HCT116 (cell line): ENCODE results near the gene NDUFA1. TPM values are rescaled to one million over a fixed set of nuclear protein-coding genes. Genes with fewer than 3 reads are reported as not detected.

Source experiments
- ATAC-seq: fragments of 200-7000 bp; cut with Tn5 transposase; 2 replicates; pipeline ENCODE4 v1.9.1; 2020; ENCODE audit warnings: mild to moderate bottlenecking, moderate library complexity
- BruUV-seq: library from RNA; stranded (reverse); fragments of 400-500 nt; replicated peaks from 2 replicates; lab custom pipeline; 2021; lab: Mats Ljungman, UMichigan
- CTCF ChIA-PET: fragments of 300-600 bp; sonication (Branson Sonifier 250); formaldehyde crosslinking; loops from one replicate; lab custom pipeline; 2021; ENCODE audit warnings: antibody characterized with exemption; lab: Charles Lee
- POLR2A ChIA-PET: fragments of 300-600, 350-600 bp; sonication (Branson Sonifier 250); formaldehyde crosslinking; loops from one replicate; lab custom pipeline; 2021; ENCODE audit warnings: antibody characterized with exemption; lab: Charles Lee
- RAD21 ChIA-PET, 2 experiments: fragments of 300-600 bp; sonication (Branson Sonifier 250); formaldehyde crosslinking; loops; one replicate each; lab custom pipeline; 2023; ENCODE audit warnings: low total read pairs in 2 of 2; ENCODE audit not compliant: uncharacterized antibody in 2 of 2, unreplicated experiment in 2 of 2, low non-redundant PET in 1 of 2; lab: Charles Lee
- DNase-seq: peaks from one replicate; pipeline ENCODE4 v3.0.0-alpha.2; 2010; ENCODE audit warnings: low read depth, low spot score
- H2AFZ ChIP-seq: fragments of 200-600 bp; shearing (Covaris generic), sonication (generic); 2 replicates; pipeline ENCODE4 v1.6.1; 2017; ENCODE audit warnings: low read depth, mixed run types, mixed read lengths, antibody characterized with exemption, low read length; ENCODE audit not compliant: poor library complexity, severe bottlenecking
- H3K27ac ChIP-seq: 2 replicates; pipeline ENCODE4 v1.5.1; 2012; ENCODE audit warnings: low read depth, low read length
- H3K27me3 ChIP-seq: fragments of 200-600 bp; sonication (generic); 2 replicates; pipeline ENCODE4 v1.6.1; 2016; ENCODE audit warnings: mixed run types, low read length, mixed read lengths; ENCODE audit not compliant: insufficient read depth
- H3K36me3 ChIP-seq, 2 experiments: fragments of 200-500 bp in 1 of 2; fragments of 200-600 bp in 1 of 2; sonication (Bioruptor generic) in 1 of 2; sonication (generic) in 1 of 2; 2 replicates each; pipeline versions ENCODE4 v1.5.1 to v1.6.1; 2014 to 2016; ENCODE audit warnings: low read length in 2 of 2, inconsistent platforms in 1 of 2, mixed read lengths in 1 of 2, mixed run types in 1 of 2; ENCODE audit not compliant: insufficient read depth in 2 of 2, control insufficient read depth in 1 of 2
- H3K4me1 ChIP-seq, 2 experiments: fragments of 200-600 bp in 1 of 2; sonication (generic) in 1 of 2; 2 replicates each; pipeline versions ENCODE4 v1.5.1 to v1.6.1; 2012 to 2017; ENCODE audit warnings: low read length in 2 of 2, inconsistent platforms in 1 of 2, mild to moderate bottlenecking in 1 of 2, mixed read lengths in 1 of 2, mixed run types in 1 of 2, moderate library complexity in 1 of 2; ENCODE audit not compliant: insufficient read depth in 2 of 2, control insufficient read depth in 1 of 2
- H3K4me2 ChIP-seq: fragments of 200-600 bp; sonication (generic); 2 replicates; pipeline ENCODE4 v1.6.1; 2017; ENCODE audit warnings: mixed run types, low read length, mixed read lengths
- H3K4me3 ChIP-seq, 2 experiments: fragments of 200-600 bp in 1 of 2; sonication (generic) in 1 of 2; replicated peaks in 1 of 2; 2 replicates each; pipeline ENCODE4 v1.5.1; 2011 to 2016; ENCODE audit warnings: low read length in 2 of 2, control low read depth in 1 of 2, low read depth in 1 of 2, mild to moderate bottlenecking in 1 of 2, mixed read lengths in 1 of 2, mixed run types in 1 of 2
- H3K79me2 ChIP-seq: fragments of 200-600 bp; sonication (generic); 2 replicates; pipeline ENCODE4 v1.6.1; 2017; ENCODE audit warnings: mild to moderate bottlenecking, mixed run types, low read length, moderate library complexity, mixed read lengths; ENCODE audit not compliant: insufficient read depth
- H3K9ac ChIP-seq: fragments of 200-600 bp; sonication (generic); 2 replicates; pipeline ENCODE4 v1.6.1; 2016; ENCODE audit warnings: low read length, mixed read lengths
- H3K9me2 ChIP-seq: fragments of 200-600 bp; sonication (generic), shearing (Covaris generic); 2 replicates; pipeline ENCODE4 v1.6.1; 2017; ENCODE audit warnings: mixed run types, mild to moderate bottlenecking, moderate library complexity; ENCODE audit not compliant: insufficient read depth
- H3K9me3 ChIP-seq, 2 experiments: fragments of 200-500 bp in 1 of 2; fragments of 200-600 bp in 1 of 2; sonication (Bioruptor generic) in 1 of 2; sonication (generic) in 1 of 2; 2 replicates each; pipeline ENCODE4 v1.6.1; 2014 to 2017; ENCODE audit warnings: low read length in 2 of 2, mixed read lengths in 2 of 2, inconsistent platforms in 1 of 2, low read depth in 1 of 2, mild to moderate bottlenecking in 1 of 2, mixed run types in 1 of 2, moderate library complexity in 1 of 2; ENCODE audit not compliant: control insufficient read depth in 1 of 2, insufficient read depth in 1 of 2
- H4K20me1 ChIP-seq: fragments of 200-600 bp; sonication (generic), shearing (Covaris generic); 2 replicates; pipeline ENCODE4 v1.6.1; 2017; ENCODE audit warnings: mixed run types, mild to moderate bottlenecking, moderate library complexity; ENCODE audit not compliant: insufficient read depth
- CBX3 ChIP-seq: IDR thresholded peaks from 2 replicates; pipeline ENCODE4 v1.6.1; 2012; ENCODE audit warnings: low read depth
- CEBPB ChIP-seq: IDR thresholded peaks from 2 replicates; pipeline ENCODE4 v1.6.1; 2012; ENCODE audit warnings: low read depth
- ELF1 ChIP-seq: IDR thresholded peaks from 2 replicates; pipeline ENCODE4 v1.6.1; 2012; ENCODE audit warnings: low read depth, borderline replicate concordance
- EZH2 ChIP-seq: fragments of 200-600 bp; sonication (generic); IDR thresholded peaks from 2 replicates; pipeline ENCODE4 v1.6.1; 2017; ENCODE audit warnings: antibody characterized with exemption, mixed run types
- EZH2phosphoT487 ChIP-seq: fragments of 200-600 bp; IDR thresholded peaks from 2 replicates; pipeline ENCODE4 v1.6.1; 2018; ENCODE audit warnings: antibody characterized with exemption, borderline replicate concordance
- FOSL1 ChIP-seq: IDR thresholded peaks from 2 replicates; pipeline ENCODE4 v1.6.1; 2012; ENCODE audit warnings: low read depth
- JUND ChIP-seq: IDR thresholded peaks from 2 replicates; pipeline ENCODE4 v1.6.1; 2012
- POLR2A ChIP-seq: IDR thresholded peaks from 2 replicates; pipeline ENCODE4 v1.7.0; 2011; ENCODE audit warnings: borderline replicate concordance; ENCODE audit not compliant: insufficient read depth, insufficient read length; ENCODE audit errors: extremely low read depth
- POLR2AphosphoS5 ChIP-seq: IDR thresholded peaks from 2 replicates; pipeline ENCODE4 v1.6.1; 2011; ENCODE audit warnings: mild to moderate bottlenecking, low read depth, low read length, moderate library complexity
- RAD21 ChIP-seq: IDR thresholded peaks from 2 replicates; pipeline ENCODE4 v1.6.1; 2012; ENCODE audit warnings: low read depth, mild to moderate bottlenecking
- SP1 ChIP-seq: IDR thresholded peaks from 2 replicates; pipeline ENCODE4 v1.6.1; 2012; ENCODE audit warnings: low read depth
- TCF7L2 ChIP-seq: IDR thresholded peaks from 2 replicates; pipeline ENCODE4 v1.7.0; 2011; ENCODE audit warnings: borderline replicate concordance, inconsistent platforms; ENCODE audit not compliant: insufficient read depth, insufficient read length; ENCODE audit errors: extremely low read depth
- YY1 ChIP-seq: IDR thresholded peaks from 2 replicates; pipeline ENCODE4 v1.6.1; 2011; ENCODE audit warnings: low read length, low read depth, moderate library complexity, mild to moderate bottlenecking; ENCODE audit not compliant: insufficient replicate concordance; ENCODE audit errors: extremely low read depth
- ZFX ChIP-seq: fragments of 450-650 bp; IDR thresholded peaks from 2 replicates; pipeline ENCODE4 v1.6.1; 2017
- ZNF274 ChIP-seq: fragments of 200-500 bp; sonication (Bioruptor generic); IDR thresholded peaks from 2 replicates; pipeline ENCODE4 v1.6.1; 2014; ENCODE audit warnings: mild to moderate bottlenecking, low read depth, low read length, inconsistent platforms
- intact Hi-C: fragments of 100-400 bp; cut with micrococcal nuclease; formaldehyde crosslinking; loops from 2 replicates; pipeline ENCODE4 v1.10.0; 2022
- total RNA-seq: library from RNA; stranded (reverse); gene quantifications from one replicate; pipeline ENCODE4 v1.2.1, GENCODE V29; 2021; ENCODE audit not compliant: unreplicated experiment
- TF ChIP-seq, protein P1 (sequence below), 3 experiments: fragments of 200-600 bp in 1 of 3; sonication (generic) in 1 of 3; IDR thresholded peaks in 2 of 3; conservative IDR thresholded peaks in 1 of 3; 2 replicates each; pipeline ENCODE4 v1.5.1; 2012 to 2017; ENCODE audit warnings: low read depth in 2 of 3, low read length in 2 of 3, antibody characterized with exemption in 1 of 3, borderline replicate concordance in 1 of 3, control low read depth in 1 of 3, mild to moderate bottlenecking in 1 of 3, mixed read lengths in 1 of 3, mixed run types in 1 of 3, moderate library complexity in 1 of 3; ENCODE audit not compliant: insufficient read depth in 1 of 3
- TF ChIP-seq, protein P2 (sequence below): IDR thresholded peaks from 2 replicates; pipeline ENCODE4 v1.6.1; 2012; ENCODE audit warnings: low read depth
- TF ChIP-seq, protein P3 (sequence below): IDR thresholded peaks from 2 replicates; pipeline ENCODE4 v1.6.1; 2011; ENCODE audit warnings: mild to moderate bottlenecking, low read length, moderate library complexity; ENCODE audit not compliant: insufficient replicate concordance; ENCODE audit errors: extremely low read depth
- TF ChIP-seq, protein P4 (sequence below): IDR thresholded peaks from 2 replicates; pipeline ENCODE4 v1.6.1; 2012

NDUFA1 gene
- total RNA-seq, 1 experiment from 2014 or later = 92.2 TPM

DNA sequence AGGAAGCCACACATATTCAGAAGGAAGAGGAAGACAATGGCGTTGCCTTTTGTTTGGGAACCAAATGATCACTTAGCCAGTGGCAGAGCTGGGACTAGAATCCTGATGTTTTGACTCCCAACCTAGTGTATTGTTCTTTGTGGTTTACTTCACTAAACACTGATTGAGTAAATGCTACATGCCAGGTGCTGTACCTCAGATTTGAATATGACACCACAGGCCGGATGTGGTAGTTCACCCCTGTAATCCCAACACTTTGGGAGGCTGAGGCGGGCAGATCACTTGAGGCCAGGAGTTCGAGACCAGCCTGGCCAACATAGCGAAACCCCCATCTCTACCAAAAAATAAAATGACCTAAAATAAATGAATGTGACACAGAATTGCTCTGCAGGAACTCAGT lies 8.4 kb downstream of the NDUFA1 start:
- no peaks in the 10 kb centered on the region for H3K9me3 ChIP-seq
- H3K27me3 ChIP-seq = no peaks in the 10 kb centered on the region
- 0 out of 2 replicates have a peak, but pooled peaks have one; percentile 20 for ATAC-seq
- no peak overlapping the region for H3K4me2 ChIP-seq
- peaks cover 11% of the 10 kb centered on the region for H3K79me2 ChIP-seq
- CTCF ChIA-PET = no interaction called here
- DNase-seq = no peak
- BruUV-seq = no TSS peak
- intact Hi-C loops = loop anchor here (5.0 kb wide), 1 partner anchor 363 kb away; no protein-coding TSS in a partner anchor
- H4K20me1 ChIP-seq = no peaks in the 10 kb centered on the region
- H3K4me3 ChIP-seq = no peak overlapping the region
- H3K9ac ChIP-seq = no peak overlapping the region
- H3K36me3 ChIP-seq = peaks cover 3 to 7% of the 10 kb centered on the region in 2 experiments; a peak in 2 of 4 replicates
- POLR2A ChIA-PET = no interaction called here
- H3K27ac ChIP-seq = no peak overlapping the region
- RAD21 ChIA-PET = no interaction called here
- H3K9me2 ChIP-seq = no peaks in the 10 kb centered on the region
- H3K4me1 ChIP-seq = no peaks in the 10 kb centered on the region
- no peak for TF ChIP-seq SP1
- no peak for TF ChIP-seq EZH2phosphoT487
- no peak for TF ChIP-seq POLR2AphosphoS5
- TF ChIP-seq ZNF274 = no peak
- no peak for TF ChIP-seq YY1
- TF ChIP-seq, protein P1, sequence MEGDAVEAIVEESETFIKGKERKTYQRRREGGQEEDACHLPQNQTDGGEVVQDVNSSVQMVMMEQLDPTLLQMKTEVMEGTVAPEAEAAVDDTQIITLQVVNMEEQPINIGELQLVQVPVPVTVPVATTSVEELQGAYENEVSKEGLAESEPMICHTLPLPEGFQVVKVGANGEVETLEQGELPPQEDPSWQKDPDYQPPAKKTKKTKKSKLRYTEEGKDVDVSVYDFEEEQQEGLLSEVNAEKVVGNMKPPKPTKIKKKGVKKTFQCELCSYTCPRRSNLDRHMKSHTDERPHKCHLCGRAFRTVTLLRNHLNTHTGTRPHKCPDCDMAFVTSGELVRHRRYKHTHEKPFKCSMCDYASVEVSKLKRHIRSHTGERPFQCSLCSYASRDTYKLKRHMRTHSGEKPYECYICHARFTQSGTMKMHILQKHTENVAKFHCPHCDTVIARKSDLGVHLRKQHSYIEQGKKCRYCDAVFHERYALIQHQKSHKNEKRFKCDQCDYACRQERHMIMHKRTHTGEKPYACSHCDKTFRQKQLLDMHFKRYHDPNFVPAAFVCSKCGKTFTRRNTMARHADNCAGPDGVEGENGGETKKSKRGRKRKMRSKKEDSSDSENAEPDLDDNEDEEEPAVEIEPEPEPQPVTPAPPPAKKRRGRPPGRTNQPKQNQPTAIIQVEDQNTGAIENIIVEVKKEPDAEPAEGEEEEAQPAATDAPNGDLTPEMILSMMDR (IDR thresholded peaks at IDR 0.05 in 2 of 3, conservative IDR thresholded peaks at IDR 0.05 in 1 of 3; ENCODE audit: borderline replicate concordance in 1 of 3, insufficient read depth in 1 of 3, low read depth in 2 of 3, low read length in 2 of 3) = no peak
- no peak for TF ChIP-seq POLR2A
- TF ChIP-seq ELF1 = no peak
- no peak for TF ChIP-seq JUND
- TF ChIP-seq FOSL1 = no peak
- no peak for TF ChIP-seq ZFX
- no peak for TF ChIP-seq CEBPB
- no peak for TF ChIP-seq RAD21
- no peak for TF ChIP-seq TCF7L2
- no peak for TF ChIP-seq CBX3
- TF ChIP-seq, protein P2, sequence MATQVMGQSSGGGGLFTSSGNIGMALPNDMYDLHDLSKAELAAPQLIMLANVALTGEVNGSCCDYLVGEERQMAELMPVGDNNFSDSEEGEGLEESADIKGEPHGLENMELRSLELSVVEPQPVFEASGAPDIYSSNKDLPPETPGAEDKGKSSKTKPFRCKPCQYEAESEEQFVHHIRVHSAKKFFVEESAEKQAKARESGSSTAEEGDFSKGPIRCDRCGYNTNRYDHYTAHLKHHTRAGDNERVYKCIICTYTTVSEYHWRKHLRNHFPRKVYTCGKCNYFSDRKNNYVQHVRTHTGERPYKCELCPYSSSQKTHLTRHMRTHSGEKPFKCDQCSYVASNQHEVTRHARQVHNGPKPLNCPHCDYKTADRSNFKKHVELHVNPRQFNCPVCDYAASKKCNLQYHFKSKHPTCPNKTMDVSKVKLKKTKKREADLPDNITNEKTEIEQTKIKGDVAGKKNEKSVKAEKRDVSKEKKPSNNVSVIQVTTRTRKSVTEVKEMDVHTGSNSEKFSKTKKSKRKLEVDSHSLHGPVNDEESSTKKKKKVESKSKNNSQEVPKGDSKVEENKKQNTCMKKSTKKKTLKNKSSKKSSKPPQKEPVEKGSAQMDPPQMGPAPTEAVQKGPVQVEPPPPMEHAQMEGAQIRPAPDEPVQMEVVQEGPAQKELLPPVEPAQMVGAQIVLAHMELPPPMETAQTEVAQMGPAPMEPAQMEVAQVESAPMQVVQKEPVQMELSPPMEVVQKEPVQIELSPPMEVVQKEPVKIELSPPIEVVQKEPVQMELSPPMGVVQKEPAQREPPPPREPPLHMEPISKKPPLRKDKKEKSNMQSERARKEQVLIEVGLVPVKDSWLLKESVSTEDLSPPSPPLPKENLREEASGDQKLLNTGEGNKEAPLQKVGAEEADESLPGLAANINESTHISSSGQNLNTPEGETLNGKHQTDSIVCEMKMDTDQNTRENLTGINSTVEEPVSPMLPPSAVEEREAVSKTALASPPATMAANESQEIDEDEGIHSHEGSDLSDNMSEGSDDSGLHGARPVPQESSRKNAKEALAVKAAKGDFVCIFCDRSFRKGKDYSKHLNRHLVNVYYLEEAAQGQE = no peak
- TF ChIP-seq, protein P3, sequence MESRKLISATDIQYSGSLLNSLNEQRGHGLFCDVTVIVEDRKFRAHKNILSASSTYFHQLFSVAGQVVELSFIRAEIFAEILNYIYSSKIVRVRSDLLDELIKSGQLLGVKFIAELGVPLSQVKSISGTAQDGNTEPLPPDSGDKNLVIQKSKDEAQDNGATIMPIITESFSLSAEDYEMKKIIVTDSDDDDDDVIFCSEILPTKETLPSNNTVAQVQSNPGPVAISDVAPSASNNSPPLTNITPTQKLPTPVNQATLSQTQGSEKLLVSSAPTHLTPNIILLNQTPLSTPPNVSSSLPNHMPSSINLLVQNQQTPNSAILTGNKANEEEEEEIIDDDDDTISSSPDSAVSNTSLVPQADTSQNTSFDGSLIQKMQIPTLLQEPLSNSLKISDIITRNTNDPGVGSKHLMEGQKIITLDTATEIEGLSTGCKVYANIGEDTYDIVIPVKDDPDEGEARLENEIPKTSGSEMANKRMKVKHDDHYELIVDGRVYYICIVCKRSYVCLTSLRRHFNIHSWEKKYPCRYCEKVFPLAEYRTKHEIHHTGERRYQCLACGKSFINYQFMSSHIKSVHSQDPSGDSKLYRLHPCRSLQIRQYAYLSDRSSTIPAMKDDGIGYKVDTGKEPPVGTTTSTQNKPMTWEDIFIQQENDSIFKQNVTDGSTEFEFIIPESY = no peak
- TF ChIP-seq, protein P4, sequence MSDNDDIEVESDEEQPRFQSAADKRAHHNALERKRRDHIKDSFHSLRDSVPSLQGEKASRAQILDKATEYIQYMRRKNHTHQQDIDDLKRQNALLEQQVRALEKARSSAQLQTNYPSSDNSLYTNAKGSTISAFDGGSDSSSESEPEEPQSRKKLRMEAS = no peak
- TF ChIP-seq EZH2 = no peak
- H2AFZ ChIP-seq = no peak overlapping the region
